Right lobe of liver (tissue), 6 donors: ENCODE measurements around the gene DCST2. TPM values are rescaled to one million over a fixed set of nuclear protein-coding genes. Genes with fewer than 3 reads are reported as not detected.

Source experiments
- ATAC-seq, 4 donors: fragments of 200-7000 bp; cut with Tn5 transposase; one replicate each; pipeline ENCODE4 v1.9.1; 2020; ENCODE audit warnings: mild to moderate bottlenecking in 4 of 4, moderate library complexity in 4 of 4
- DNase-seq, 3 donors: peaks; one replicate each; pipeline ENCODE4 v3.0.0-alpha.2; 2020
- H3K27ac ChIP-seq, 3 donors: fragments of 200-600 bp; one replicate each; pipeline ENCODE4 v1.8.0; 2022
- H3K27me3 ChIP-seq, 2 donors: fragments of 200-600 bp; one replicate each; pipeline ENCODE4 v1.8.0; 2022
- H3K36me3 ChIP-seq, 4 donors: fragments of 200-600 bp; sonication (generic) in 1 of 4; one replicate each; pipeline versions ENCODE4 v1.5.1 to v1.8.0; 2017 to 2022; ENCODE audit warnings: control low read depth in 1 of 4
- H3K4me1 ChIP-seq, 4 donors: fragments of 200-600 bp; sonication (generic) in 1 of 4; one replicate each; pipeline versions ENCODE4 v1.5.1 to v1.8.0; 2017 to 2022; ENCODE audit warnings: control low read depth in 1 of 4
- H3K4me3 ChIP-seq, 3 donors: fragments of 200-600 bp; one replicate each; pipeline ENCODE4 v1.8.0; 2022
- H3K9me3 ChIP-seq, 4 donors: fragments of 200-600 bp; sonication (generic) in 1 of 4; one replicate each; pipeline versions ENCODE4 v1.5.1 to v1.8.0; 2017 to 2022; ENCODE audit warnings: control low read depth in 1 of 4
- POLR2A ChIP-seq: fragments of 450-650 bp; IDR thresholded peaks from one replicate; pipeline ENCODE4 v1.6.1; 2017; ENCODE audit warnings: antibody characterized with exemption, mild to moderate bottlenecking
- WGBS: methylation state at CpG from one replicate; pipeline ENCODE4 v1.1.6; 2018; ENCODE audit warnings: low coverage, low lambda C conversion rate; ENCODE audit not compliant: insufficient coverage; ENCODE audit errors: missing lambda C conversion rate; 5-methylcytosine and 5-hydroxymethylcytosine counted together
- intact Hi-C, 2 donors: fragments of 100-400 bp; cut with DNase I; formaldehyde crosslinking; loops; one replicate each; pipeline versions ENCODE4 v1.11.2 to v1.14.1; 2022
- total RNA-seq, 6 experiments: library from RNA; depleted of rRNA in 2 of 6; stranded (reverse); fragments of >200 nt in 2 of 6; fragmentation: NEBNext Ultra II Directional in 3 of 6; extraction: Animal tissue kit (Norgen Biotek cat#: 25700) in 3 of 6; gene quantifications; one replicate each; pipeline versions ENCODE4 v1.1.0 to v1.2.4, GENCODE V29; 2016 to 2023
- TF ChIP-seq, protein P1 (sequence below), 4 donors: fragments of 200-600 bp in 3 of 4; fragments of 450-650 bp in 1 of 4; IDR thresholded peaks; one replicate each; pipeline versions ENCODE4 v1.5.1 to v1.8.0; 2016 to 2022; ENCODE audit warnings: antibody characterized with exemption in 4 of 4, mild to moderate bottlenecking in 2 of 4
- donor health status: DM: no; HTN: yes; CAD: no.
- donor health status: DM: no; HTN: no; CAD: no.
- donor health status: DM: no; HTN: no; CAD: no.
- donor health status: DM: no; HTN: yes; CAD: no.
- donor health status: DM: no; HTN: yes; CAD: no.

The DCST2 gene
- total RNA-seq, 6 experiments from 2014 or later: 0.72 to 1.4 (median 0.81) TPM; not detected in 1

- Histone ChIP-seq H3K4me3 (no peak overlapping the region), H3K9me3 (no peaks in the 10 kb centered on the region), H3K27me3 (no peaks in the 10 kb centered on the region), H3K27ac (peak overlapping the region in 2 of 3 donors; percentile 43 to 65), H3K36me3 (no peaks in the 10 kb centered on the region), H3K4me1 (peaks cover 0 to 35% (median 11%) of the 10 kb centered on the region in 4 donors)
- intact Hi-C loops: no loop called here
- ATAC-seq: peak; percentile 15 to 59 (median 40)
- WGBS: no CpG with 5 or more reads among the region's 12 CpGs
- DNase-seq: peak in 2 of 3 donors; percentile 64 to 67
- TF ChIP-seq POLR2A: no peak
- TF ChIP-seq, protein P1, sequence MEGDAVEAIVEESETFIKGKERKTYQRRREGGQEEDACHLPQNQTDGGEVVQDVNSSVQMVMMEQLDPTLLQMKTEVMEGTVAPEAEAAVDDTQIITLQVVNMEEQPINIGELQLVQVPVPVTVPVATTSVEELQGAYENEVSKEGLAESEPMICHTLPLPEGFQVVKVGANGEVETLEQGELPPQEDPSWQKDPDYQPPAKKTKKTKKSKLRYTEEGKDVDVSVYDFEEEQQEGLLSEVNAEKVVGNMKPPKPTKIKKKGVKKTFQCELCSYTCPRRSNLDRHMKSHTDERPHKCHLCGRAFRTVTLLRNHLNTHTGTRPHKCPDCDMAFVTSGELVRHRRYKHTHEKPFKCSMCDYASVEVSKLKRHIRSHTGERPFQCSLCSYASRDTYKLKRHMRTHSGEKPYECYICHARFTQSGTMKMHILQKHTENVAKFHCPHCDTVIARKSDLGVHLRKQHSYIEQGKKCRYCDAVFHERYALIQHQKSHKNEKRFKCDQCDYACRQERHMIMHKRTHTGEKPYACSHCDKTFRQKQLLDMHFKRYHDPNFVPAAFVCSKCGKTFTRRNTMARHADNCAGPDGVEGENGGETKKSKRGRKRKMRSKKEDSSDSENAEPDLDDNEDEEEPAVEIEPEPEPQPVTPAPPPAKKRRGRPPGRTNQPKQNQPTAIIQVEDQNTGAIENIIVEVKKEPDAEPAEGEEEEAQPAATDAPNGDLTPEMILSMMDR (IDR thresholded peaks at IDR 0.05): no peak
These were observed 9.7 kb upstream of the DCST2 start for GRCh38 chr1:155043301-155043702.

DNA sequence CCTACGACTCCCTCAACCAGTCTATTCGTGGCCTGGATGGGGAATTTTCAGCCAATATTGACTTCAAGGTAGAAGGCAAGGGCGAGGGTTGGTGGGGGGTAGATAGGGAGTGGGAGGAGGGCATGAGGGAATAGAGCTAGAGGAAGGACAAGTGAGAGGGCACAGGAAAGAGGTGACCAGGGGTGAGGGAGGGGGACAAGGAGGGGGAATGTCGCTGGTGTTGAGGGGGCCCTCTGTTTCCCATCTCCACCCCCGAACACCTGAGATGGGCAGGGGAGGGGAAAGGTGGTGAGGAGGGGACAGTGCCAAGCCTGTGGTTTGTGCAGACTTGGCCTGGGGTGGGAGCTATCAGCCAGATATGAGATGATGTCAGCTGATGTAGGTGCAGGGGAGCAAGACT lies 9.2 kb upstream of the DCST2 start:
- Histone ChIP-seq H3K27ac (no peak overlapping the region), H3K4me3 (no peak overlapping the region), H3K36me3 (no peaks in the 10 kb centered on the region), H3K27me3 (no peaks in the 10 kb centered on the region), H3K4me1 (peaks cover 0 to 32% (median 10%) of the 10 kb centered on the region in 4 donors), H3K9me3 (no peaks in the 10 kb centered on the region)
- intact Hi-C loops: no loop called here
- 51% methylated on average over 4 of the region's 5 CpGs for WGBS
- DNase-seq (no peak), ATAC-seq (no peak)
- TF ChIP-seq, protein P1 (IDR thresholded peaks at IDR 0.05): no peak
- no peak for TF ChIP-seq POLR2A

DNA sequence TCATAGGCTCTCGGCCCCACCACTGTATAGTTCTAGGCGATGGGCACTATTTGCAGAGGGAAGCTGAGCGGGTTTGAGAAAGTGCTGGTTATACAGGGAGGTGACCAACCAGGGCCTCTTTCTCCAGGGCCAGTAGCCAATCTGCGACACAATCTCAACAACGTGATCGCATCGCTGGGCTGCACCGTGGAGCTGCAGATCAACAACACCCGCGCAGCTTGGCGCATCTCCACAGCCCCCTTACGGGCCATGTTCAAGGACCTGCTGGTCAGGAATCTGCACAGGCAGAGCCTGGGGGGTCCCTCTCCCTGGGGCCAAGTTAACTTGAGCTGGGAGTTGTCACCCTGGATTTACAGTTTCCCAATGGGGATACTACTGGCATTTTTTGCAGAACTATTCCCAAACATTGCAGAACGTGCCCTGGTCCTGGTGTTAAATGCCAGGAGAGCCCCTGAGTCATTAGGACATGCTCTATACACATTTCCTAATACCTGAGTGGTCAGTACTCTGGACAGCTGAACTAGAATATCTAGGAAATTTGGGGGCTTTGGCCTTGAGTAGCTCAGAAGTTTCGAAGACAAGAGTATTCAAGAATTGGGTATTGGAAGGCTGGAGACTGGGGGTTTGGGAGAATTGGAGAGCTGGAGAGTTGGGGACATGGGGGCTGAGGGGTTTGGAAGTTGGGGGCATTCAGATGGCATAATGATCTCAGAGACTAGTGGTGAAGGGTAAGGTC lies 6.9 kb upstream of the DCST2 start:
- 97% methylated on average over 8 of the region's 14 CpGs for WGBS
- H3K4me1 ChIP-seq: peaks cover 0 to 32% (median 10%) of the 10 kb centered on the region in 4 donors
- intact Hi-C loops: no loop called here
- no peaks in the 10 kb centered on the region for H3K9me3 ChIP-seq
- no peak overlapping the region for H3K27ac ChIP-seq
- ATAC-seq: no peak
- H3K36me3 ChIP-seq: no peaks in the 10 kb centered on the region
- no peak overlapping the region for H3K4me3 ChIP-seq
- no peaks in the 10 kb centered on the region for H3K27me3 ChIP-seq
- TF ChIP-seq, protein P1 (IDR thresholded peaks at IDR 0.05): no peak
- TF ChIP-seq POLR2A: no peak
- no peak for DNase-seq

DNA sequence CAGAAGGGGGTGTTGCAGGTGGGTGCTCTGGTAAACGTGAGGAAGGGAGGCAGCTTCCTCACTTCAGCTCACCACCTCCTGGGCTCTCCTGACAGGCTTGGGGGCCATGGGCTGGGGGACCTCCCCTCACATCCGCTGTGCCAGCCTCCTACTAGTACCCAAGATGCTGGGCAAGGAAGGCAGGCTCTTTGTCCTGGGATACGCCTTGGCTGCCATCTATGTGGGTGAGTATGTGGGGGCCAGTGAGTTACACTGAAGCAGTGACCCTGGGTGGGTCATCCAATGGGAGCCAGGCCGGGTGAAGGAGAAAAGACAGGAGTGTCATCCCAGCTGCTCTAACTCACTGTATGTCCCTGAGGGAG lies 5.7 kb upstream of the DCST2 start:
- Histone ChIP-seq H3K27ac (no peak overlapping the region), H3K4me3 (no peak overlapping the region), H3K27me3 (no peaks in the 10 kb centered on the region), H3K4me1 (peaks cover 0 to 26% (median 9%) of the 10 kb centered on the region in 4 donors), H3K9me3 (no peaks in the 10 kb centered on the region), H3K36me3 (no peaks in the 10 kb centered on the region)
- WGBS: 47% methylated on average over 2 of the region's 4 CpGs
- TF ChIP-seq, protein P1 (IDR thresholded peaks at IDR 0.05): no peak
- TF ChIP-seq POLR2A: no peak
- intact Hi-C loops: no loop called here
- ATAC-seq (no peak), DNase-seq (no peak)
